HG03521 (cell line): Measurements from ENCODE around the gene ZMYND19.
"Not testable (repeated sequence)": the region's sequence is repeated elsewhere in the genome, so short reads cannot be mapped to it uniquely, and the experiment has no call there.

Experiments
- ATAC-seq: cut with Tn5 transposase; IDR thresholded peaks from one replicate; pipeline ENCODE4 v1.9.1; 2021; ENCODE audit warnings: mild to moderate bottlenecking, moderate library complexity; ENCODE audit not compliant: unreplicated experiment

Gene ZMYND19

GRCh38 chr9:137534256-137535119 is 55.8 kb downstream of the ZMYND19 start:
- no peak for ATAC-seq

DNA sequence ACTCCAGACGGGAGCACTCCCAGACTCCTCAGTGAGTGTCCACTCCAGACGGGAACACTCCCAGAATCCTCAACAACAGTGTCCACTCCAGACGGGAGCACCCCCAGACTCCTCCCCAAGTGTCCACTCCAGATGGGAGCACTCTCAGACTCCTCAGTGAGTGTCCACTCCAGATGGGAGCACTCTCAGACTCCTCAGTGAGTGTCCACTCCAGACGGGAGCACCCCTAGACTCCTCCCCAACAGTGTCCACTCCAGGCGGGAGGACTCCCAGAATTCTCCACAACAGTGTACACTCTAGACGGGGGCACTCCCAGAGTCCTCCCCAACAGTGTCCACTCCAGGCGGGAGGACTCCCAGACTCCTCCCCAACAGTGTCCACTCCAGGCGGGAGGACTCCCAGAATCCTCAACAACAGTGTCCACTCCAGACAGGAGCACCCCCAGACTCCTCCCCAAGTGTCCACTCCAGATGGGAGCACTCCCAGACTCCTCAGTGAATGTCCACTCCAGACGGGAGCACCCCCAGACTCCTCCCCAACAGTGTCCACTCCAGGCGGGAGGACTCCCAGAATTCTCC is 57.3 kb downstream of the ZMYND19 start:
- ATAC-seq, result not testable (repeated sequence)
